NCI-H2227 treated with DMSO at 0.1 percent for 48 hours (cell line): ENCODE measurements around the gene SLC14A1.
A peak's percentile ranks its signal among the peaks of the same experiment; 100 is the strongest.

Experiments used
- DNase-seq: peaks from one replicate; lab custom pipeline; 2025; lab: John Stamatoyannopoulos, UW

SLC14A1 gene

DNA sequence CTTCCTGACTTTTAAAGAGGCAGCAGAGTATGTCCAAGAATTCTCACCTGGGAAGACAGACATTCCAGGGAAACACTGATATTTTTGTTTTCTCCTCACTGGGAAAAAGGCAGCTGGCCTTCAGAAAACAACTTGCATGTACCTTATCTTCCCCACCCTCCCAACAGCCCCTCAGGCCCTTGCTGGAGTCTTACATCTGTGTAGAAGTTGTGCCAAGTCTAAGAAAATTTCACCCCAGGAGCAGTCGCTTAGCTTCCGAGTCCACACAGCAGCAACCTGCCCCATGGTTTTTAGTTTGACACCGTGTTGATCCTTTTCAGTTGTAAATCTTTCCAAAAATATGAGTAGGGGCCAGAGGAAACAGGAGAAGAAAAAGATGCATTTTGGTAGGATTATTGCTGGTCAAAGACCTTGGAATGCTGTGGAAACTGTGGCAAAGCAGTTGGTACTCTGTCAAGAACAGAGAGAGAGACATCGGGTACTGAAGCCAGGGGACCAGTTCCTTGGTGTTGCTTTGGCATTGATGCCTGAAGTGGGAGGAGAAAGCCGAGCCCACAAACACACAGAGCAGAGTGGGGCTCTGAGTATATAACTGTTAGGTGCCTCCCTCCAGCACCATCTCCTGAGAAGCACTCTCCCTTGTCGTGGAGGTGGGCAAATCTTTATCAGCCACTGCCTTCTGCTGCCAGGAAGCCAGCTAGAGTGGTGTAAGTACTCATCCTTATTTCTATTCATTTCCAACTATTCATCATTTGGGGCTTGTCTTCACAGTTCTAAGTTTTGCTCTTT, at the start of gene SLC14A1:
Gene SLC14A1, plus strand, starts transcription at position 615 of the 789 bp plus-strand sequence. CDS start 6,140 bp downstream, outside the sequence.
- no peak for DNase-seq

DNA sequence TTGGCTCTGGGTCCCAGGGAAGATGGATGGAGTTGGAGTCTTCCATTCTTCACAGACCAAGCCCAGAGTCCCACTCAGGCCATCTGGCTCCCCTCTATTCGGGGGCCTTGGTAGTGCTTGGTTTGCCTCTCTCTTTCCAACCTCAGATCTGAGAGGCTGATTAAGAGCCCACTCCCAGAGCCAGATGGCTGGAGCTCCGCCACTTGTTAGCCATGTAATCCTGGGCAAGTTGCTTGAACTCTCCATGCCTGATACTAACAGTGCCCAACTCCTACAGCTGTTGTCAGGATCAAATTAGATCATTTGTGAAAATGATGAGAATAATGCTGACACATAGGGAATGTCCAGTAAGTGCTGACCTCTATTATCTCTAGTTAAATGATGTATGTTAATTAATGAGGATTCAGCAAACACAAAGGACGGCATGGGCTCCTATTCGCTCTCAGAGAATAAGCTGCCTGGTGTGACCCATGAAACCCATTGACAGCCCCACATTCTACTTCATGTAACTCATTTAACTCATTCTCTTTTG, 46.6 kb upstream of the SLC14A1 start:
- DNase-seq: no peak

DNA sequence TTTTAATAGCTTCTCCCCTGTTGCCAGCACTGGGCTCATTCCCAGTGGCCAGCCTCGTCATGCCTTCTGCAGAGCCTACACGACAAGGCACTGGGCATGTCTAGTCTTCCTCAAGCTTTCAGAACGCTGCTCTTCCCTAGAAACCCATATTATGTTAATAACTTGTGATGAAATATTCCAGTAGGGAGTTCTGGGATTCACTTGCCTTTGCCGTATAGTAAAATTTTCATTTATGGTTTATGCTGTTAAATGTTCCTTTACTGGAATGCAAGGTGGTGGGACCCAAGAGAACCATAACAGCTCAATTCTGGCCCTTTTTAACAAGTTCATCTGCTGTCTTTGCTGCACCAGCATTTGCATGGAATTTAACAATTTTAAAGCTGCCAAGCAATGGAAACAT, 45.5 kb upstream of the SLC14A1 start:
- DNase-seq: no peak

DNA sequence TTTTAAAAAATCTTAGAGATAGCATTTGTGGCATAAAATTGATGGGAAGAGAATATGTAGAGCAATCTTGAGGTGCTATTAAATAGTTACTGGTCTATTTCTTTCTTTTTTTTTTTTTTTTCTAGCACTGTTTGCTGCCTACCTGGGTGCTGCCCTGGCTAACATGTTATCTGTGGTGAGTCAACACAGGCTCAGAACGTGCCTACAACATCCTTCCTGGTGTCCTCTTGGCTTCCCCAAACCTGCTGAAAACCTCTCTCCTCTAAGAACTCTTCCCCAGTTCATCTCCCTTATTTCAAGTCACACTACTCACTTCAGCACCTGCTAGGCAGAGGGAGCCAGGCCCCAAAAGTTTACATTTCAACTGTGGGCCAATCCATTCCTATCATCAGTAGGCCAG, 45.1 kb upstream of the SLC14A1 start:
- no peak for DNase-seq

DNA sequence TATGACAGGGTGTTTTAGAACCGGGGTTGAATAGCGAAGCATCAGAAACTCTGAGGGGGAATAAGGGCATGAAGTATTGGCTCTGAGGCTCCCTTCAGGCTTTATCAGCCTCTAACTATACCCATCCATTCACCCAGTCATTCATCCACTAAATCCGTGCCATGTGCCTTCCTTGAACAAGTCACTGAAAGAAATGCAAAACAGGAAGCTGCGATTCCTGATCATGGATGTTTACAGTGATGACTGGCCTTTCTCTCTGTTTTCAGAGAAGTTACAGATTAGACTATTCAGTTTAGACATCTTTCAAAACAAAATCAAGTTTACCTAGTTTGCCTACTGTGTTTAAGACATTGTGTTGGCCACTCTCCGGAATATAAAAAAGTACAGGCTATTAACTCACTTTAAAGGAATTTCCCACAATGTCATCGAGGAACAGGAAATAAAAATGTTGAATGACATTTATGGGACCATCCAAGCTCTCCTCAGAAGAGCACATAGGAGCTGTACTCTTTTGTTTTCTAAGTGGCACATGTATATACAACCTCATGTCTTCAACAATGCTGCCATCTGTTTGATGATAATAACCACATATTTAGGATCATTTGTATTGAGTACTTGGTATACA, 43.8 kb upstream of the SLC14A1 start:
- no peak for DNase-seq

DNA sequence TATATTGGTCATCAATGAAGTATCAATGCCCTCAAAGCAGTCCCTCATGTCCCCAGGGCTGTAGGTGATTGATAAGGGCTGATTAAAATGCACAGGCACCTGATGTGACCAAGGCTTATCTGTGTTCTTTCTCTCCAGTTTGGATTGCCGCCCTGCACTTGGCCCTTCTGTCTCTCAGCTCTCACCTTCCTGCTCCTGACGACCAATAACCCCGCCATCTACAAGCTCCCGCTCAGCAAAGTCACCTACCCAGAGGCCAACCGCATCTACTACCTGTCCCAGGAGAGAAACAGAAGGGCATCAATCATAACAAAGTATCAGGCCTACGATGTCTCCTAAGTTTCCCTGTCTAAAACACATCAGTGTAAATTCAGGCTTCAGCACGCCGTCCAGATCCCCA, 41.8 kb upstream of the SLC14A1 start:
- DNase-seq: no peak

DNA sequence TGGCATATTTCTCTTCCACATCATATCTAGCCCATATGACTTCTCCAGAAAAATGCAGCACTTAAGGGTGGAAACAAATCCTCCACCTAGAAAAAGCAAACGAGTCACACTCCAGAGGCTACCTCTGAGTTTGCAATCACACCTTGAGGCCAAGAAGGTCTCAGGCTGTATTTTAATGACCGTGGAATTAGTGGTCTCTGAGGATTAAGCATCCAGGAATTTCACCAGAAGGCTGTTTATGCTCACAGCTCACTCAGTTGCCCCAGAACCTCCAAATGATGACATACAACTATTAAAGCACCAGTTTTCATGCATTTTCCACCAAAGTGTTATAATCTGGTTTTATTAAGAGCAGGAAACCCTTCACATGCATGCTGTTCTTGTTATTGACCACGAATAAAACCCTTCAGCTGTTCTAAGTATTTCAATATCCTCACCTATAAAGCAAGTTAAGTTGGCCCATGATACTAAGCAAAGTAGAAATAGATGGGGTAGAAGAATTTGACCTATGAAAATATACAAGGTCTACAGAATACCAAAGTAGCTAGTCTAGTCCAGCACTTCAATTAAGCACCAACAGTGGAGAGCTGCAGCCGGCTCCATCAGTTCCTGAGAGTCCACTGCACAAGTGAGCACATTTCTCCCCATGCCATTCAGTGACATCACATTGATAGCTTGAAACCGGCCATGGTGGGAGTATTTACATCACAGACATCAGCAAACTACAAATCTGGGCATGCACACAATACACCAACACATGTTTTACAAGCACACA, 39.5 kb upstream of the SLC14A1 start:
- no peak for DNase-seq

DNA sequence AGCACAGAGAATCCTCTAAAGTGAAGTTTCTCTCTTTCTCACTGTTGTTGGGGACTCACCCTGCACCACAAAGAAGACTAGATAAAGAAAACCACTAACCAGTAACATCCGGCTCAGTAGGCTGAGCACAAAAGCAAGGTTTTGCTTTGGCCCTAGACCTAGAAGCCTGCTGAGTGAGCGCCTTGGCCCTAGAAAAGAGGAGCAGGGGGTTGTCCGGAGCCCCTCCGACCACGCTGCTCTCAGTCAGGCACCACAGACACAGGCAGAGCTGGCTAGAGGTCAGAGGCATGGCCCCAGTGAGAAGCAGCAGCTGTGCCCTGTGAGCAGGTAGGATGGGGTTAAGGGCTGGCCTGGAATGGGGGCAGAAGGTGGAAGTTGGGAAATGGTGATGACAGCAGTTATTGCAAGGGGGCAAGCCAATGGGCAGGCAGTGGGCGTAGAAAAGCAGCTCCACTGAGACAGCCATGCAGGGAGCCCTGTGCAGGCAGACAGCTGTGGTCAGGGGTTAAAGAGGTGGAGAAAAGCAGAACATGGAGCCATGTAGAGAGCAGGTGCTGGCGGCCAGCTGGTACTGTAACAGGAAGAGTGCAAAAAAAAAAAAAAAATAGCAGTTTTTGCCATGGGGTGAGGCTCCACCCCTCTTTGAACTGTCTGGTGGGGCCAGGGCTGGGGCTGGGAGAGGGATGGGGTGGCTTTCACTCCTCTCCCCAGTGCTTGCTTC, 36.9 kb upstream of the SLC14A1 start:
- DNase-seq: peak; percentile 39

DNA sequence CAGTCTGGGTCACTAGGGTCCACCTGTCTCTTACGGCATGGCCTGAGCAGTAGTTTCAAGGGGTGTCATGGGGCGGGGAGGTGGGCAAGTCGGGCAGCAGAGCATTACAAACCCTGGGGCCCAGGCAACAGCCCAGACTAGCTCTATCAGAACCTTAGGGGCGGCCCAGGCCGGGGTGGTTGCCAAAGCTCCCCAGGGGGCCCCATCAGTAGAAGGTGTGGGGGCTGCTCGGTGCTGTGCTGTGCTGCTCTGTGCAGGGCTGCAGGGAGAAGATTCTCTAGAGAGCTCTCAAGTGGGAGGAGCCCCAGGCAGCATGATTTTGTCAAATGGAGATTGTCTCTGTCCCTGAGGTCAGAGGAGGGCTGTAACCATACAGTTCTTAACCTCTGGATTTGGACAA, 36.4 kb upstream of the SLC14A1 start:
- DNase-seq: peak; percentile 8

DNA sequence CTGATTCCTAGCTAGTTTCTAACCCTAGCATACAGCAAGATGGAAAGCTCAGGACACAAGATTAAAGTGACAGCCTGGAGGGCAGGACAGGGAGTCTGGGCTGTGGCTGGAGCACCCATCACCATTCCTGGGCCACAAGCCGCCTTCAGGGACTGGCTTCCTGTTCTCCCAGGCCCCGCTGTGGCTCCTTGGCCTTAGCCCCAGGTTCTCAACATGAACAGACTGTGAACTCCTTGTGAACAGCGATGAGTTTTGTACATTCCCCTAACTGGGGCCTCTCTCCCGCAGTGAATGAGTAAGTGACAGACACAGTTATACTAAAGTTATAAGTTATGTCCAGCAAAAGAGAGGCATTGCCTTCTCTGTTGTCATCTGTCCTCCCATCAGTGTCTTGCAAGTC, 35.9 kb upstream of the SLC14A1 start:
- DNase-seq: no peak

DNA sequence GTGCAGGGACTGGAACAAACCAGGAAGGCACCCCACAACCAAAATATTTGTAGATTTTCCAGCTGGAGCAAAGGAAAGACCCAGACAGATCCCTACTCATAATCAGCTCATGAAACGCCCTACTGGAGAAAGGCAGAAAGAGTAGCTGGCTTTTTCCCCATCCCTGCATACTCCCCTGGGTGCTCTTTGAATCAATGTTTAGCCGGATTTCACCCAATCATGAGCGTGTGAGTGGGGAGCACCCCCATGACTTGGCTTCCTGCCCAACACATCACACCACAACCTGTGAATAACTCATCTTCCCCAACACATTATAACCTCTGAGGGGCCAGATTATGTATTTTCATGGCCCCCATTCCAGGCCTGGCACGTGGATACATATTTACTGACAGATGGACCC, 35.1 kb upstream of the SLC14A1 start:
- no peak for DNase-seq

DNA sequence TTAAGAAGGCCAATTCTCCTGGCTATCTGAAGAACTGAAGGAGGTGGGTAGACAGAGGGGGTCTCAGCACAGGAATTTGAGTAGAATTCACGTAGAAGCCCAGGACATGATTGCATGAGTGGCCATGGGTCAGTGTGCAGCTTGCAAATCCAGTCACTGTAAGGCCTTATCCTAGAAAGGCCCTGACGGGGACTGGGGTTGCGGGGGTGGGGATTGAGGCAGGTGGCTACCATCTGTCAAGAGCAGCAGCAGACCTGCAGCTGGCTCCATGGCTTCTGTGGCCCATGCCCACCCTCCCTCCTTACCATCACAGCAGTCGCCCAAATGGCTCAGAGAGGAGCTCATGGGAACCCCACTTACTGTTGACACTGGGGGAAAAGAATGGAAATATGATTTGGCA, 34.6 kb upstream of the SLC14A1 start:
- DNase-seq: no peak

DNA sequence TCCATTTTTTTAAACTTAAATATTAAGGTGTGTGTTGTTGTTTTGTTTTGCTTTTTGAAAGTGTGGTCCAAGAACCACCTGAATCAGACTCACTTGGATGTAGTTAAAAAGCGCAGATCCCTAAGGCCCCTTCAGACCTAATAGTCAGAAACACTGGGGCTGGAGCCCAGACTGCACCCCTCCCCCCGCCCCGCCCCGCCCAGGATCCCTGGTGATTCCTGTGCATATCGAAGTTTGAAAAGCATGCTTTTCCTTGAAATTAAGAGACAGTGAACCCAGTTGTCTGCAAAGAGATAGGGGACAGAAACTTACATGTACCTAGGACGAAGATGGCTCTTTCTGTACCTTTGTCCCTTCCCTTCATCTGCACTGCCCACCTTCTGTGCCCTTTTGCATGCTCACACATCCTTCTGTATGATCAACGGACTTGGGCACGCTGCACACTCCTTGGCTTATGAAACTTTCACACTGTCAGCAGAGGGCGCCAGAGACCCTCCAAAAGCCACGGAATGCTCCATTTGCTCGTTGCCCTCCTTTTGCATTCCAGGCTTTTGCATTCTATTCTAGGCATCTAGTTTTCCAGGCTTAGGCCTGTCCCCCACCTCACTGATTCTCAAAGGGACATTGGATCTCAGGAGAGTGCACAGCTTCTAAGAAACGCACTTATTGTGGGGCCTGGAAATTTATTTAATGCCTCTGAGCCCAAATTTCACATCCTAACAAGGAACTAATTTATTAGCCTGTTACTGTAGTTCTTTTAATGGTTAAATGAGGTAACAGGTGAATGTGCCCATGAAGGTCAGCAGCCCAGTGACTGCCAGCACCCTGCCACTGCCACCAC, 32.8 kb upstream of the SLC14A1 start:
- peak; percentile 77 for DNase-seq

DNA sequence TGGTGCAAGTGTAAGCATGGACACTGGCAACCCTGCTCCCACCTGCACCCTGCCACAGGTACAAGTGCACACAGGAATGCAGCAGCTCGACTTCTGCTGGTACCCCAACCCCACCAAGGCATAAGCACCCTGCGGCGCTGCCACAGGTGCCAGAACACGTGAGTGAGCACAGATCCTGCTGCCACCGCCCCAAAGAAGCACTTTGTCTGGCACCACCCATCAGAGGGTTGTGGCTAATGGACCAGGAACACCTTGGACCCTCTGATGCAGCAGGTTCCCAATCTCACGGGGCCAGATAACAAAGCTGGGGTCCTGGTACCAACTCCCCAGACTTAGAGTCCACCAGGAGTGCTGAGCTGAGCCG, 32.2 kb upstream of the SLC14A1 start:
- no peak for DNase-seq

DNA sequence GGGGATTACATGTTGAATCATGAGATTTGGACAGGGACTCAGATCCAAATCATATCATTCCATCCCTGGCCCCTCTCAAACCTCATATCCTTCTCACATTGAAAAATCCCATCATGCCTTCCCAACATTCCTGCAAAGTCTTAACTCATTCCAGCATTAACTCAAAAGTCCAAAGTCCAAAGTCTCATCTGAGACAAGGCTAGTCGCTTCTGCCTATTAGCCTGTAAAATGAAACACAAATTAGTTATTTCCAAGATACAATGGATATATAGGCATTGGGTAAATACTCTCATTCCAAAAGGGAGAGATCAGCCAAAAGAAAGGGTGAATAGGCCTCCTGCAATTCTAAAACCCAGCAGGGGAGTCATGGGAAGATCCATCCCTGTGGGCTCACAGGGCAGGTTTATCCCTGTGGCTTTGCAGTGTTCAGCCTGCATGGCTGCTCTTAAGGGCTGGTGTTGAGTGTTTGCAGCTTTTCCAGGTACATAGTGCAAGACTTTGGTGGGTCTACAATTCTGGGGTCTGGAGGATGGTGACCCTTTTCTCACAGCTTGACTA, 21.2 kb upstream of the SLC14A1 start:
- no peak for DNase-seq

DNA sequence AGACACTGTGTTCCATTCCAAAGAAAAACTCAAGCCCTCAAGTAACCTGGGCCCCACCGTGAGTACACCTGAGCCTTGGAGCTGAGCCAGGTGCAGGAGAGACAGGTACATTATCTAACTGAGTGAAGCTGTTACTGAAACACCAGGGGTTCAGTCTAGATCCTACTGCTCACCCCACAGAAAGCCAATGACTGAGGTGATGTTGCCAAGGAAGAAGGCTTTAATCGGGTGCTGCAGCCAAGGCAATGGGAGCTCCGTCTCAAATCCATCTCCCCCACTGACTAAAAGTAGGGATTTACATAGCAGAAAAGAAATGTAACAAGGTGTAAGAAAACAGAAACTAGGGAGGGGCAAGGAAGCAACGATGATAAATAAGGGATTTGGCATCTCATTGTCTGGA, 15.2 kb upstream of the SLC14A1 start:
- DNase-seq: no peak

DNA sequence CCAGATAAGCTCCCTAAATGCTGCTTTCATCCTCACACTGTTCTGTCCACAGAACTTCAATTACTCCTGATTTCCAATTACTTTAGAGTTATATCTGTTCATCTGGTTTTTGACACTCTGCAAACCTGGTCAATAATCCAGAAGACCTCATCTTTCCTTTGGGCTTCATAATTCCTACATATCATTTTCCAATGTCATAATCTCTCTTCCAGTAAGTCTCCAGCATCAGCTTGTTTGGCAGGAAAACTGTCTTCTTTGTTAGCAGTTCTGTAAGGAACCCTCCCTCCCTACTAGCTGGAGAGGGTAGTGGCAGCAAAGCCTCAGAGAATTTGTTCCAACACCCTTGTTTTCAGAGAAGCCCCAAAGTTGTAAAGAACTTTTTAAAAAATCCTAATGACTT, 11.9 kb upstream of the SLC14A1 start:
- no peak for DNase-seq

DNA sequence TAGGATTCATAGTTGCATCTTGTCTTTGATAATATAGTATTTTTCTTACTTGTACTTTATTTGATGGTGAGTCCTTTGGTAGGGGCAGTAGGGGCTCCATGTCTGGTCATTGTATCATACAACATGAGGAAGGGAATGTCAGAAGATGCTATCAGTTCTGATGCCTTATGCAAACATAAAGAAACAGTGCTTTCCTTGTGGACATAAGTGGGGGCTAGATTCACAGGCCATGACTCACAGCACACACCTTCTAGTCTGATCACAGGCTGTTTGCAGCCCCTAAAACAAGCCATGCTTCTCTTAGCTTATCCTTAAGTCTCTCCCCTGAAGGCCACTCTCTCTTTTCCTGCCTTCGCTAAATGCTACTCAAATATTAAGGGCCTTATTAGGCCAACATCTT, 10.7 kb upstream of the SLC14A1 start:
- no peak for DNase-seq

DNA sequence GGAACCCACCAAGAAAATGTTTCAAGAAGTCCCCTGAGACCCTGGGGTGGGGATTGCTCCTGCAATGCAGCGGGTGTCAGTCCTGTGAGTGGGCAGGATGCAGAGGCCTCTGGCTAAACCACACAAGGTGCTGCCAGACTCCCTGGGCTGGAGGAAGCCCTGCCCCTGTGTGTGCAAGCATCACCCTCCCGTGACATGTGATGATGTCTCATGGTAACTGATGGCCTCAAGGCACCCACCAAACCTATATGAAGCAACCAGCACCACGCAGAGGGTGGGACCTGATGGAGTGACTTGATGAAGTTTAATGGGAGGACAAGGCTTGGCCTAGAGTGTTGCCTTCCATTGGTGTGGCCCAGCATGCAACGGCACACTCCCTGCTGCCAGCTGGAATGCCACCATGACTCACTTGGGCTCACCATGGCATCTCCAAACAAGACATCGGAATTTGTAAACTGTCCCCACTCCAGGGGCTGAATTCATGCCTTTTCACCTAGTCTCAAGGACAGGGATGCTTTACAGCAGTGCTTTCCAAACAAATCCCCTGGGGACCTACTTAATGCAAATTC, 8.7 kb upstream of the SLC14A1 start:
- no peak for DNase-seq

DNA sequence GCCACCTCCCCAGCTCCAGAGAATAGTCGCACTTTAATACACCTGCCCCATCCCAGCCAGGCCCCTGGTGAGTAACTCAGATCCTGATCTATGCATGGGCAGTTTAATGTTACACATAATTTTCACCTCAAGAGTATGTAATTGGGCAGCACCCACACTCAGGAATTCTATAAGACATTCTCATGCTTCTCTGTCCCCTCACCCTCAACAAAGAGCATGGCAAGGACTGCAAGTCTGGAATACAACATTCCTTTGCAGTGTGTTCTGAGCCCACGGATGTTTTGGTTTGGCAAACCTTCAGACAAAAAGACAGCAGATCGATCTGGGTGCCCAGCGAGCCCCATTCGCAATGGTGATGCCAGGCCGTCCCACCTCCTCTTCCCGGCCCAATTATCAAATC, 4.9 kb upstream of the SLC14A1 start:
- DNase-seq: no peak

DNA sequence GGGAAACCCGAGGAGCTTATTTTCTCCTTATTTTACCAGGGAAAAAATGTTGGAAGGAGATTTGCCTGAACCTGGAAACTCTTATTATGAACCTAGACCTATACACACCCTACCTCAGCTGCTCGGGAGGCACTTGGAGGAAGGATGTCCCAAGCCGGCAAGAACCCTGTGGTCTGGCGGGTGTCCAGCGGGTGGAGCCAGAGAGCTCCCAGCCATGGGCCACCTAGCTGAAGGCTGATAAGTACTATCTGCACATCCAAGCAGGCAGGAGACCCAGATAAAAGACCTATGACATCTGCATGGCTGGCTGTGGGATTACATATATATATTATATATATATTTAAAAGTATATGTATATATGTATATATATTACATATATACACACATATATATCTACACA, 1.1 kb upstream of the SLC14A1 start:
- DNase-seq: peak; percentile 64
